ENCODE results near the gene AP3M1. TPM values are rescaled to one million over a fixed set of nuclear protein-coding genes. Genes with fewer than 3 reads are reported as not detected.

Gene AP3M1
- total RNA-seq, 1 experiment from 2014 or later = 68.3 TPM

DNA sequence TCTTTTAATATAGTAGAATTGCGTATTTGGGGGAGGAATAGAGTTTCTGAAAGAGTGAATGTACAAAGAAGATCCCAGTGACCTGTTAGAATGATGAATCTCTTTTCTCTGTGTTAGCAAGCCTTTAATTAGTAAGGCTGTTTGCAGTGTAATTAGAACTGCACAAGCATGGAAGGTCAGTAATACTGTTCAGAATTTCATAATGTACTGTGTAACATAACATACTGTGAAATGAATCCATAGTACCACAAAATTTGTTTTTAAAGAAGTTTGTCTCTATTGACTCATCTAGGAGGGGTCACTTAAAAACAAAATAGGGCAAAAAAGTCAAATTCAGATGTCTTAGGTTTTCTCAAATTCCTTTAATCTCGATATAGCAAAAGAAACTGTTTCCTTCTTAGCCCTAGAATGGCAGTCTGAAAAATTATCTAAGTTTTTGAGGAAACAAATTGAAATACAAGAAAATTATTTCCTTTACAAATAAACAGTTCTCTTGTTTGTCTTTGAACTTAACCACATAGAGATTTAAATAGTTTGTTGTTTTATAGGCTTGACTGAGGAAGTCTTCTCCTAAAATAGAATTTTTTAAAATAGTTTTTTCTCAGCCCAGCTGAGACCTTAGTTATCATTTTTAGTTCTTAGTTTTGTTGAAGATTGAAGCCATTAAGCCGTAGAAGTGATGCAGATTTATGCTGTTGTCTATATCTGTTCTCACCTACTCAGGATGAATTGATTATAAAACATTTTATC is 12.9 kb upstream of the AP3M1 start:
- Histone ChIP-seq H3K9me3 (ENCODE audit: low read depth, low read length, poor library complexity, severe bottlenecking) (no peaks in the 10 kb centered on the region), H3K27me3 (replicated peaks; ENCODE audit: insufficient read depth, low read depth, low read length, poor library complexity) (no peaks in the 10 kb centered on the region), H3K4me1 (ENCODE audit: insufficient read depth, low read length, poor library complexity, severe bottlenecking) (peaks cover 6% of the 10 kb centered on the region), H3K4me3 (ENCODE audit: low read depth, low read length, poor library complexity, severe bottlenecking) (no peak overlapping the region), H3K36me3 (ENCODE audit: insufficient read depth, low read length, poor library complexity, severe bottlenecking) (no peaks in the 10 kb centered on the region), H3K27ac (ENCODE audit: low read depth, low read length, poor library complexity, severe bottlenecking) (no peak overlapping the region)
- TF ChIP-seq, protein P1, sequence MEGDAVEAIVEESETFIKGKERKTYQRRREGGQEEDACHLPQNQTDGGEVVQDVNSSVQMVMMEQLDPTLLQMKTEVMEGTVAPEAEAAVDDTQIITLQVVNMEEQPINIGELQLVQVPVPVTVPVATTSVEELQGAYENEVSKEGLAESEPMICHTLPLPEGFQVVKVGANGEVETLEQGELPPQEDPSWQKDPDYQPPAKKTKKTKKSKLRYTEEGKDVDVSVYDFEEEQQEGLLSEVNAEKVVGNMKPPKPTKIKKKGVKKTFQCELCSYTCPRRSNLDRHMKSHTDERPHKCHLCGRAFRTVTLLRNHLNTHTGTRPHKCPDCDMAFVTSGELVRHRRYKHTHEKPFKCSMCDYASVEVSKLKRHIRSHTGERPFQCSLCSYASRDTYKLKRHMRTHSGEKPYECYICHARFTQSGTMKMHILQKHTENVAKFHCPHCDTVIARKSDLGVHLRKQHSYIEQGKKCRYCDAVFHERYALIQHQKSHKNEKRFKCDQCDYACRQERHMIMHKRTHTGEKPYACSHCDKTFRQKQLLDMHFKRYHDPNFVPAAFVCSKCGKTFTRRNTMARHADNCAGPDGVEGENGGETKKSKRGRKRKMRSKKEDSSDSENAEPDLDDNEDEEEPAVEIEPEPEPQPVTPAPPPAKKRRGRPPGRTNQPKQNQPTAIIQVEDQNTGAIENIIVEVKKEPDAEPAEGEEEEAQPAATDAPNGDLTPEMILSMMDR (conservative IDR thresholded peaks at IDR 0.05; ENCODE audit: low read depth, low read length) = no peak
- TF ChIP-seq EZH2 (IDR thresholded peaks at IDR 0.05; ENCODE audit: borderline replicate concordance, low read depth, low read length, poor library complexity, severe bottlenecking) = no peak
- DNase-seq (ENCODE audit: low spot score) = no peak
- CTCF ChIA-PET = no interaction called here
- no TSS peak for BruUV-seq (replicated peaks)
- POLR2A ChIA-PET (ENCODE audit: low non-redundant PET) = no interaction called here
- intact Hi-C loops (cut with micrococcal nuclease; ENCODE audit: unreplicated experiment) = no loop called here

DNA sequence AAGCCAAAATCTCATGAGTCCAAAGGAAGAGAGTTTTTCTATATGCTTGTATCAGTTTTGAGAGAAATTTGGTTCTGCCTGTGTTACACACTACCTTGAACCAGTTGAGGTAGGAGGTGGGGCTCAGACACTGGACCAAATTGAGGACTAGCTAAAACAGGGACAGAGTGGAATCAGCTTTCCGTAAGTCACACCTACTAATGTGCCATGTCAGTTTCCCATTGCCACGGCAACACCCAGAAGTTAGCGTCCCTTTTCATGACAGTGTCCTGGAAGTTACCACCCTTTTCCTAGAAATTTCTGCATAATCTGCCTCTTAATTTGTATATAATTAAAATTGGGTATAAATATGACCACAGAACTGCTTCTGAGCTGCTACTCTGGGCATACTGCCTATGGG is 9.4 kb upstream of the AP3M1 start:
- Histone ChIP-seq H3K27me3 (replicated peaks; ENCODE audit: insufficient read depth, low read depth, low read length, poor library complexity) (no peaks in the 10 kb centered on the region), H3K9me3 (ENCODE audit: low read depth, low read length, poor library complexity, severe bottlenecking) (no peaks in the 10 kb centered on the region), H3K27ac (ENCODE audit: low read depth, low read length, poor library complexity, severe bottlenecking) (no peak overlapping the region), H3K4me3 (ENCODE audit: low read depth, low read length, poor library complexity, severe bottlenecking) (no peak overlapping the region), H3K36me3 (ENCODE audit: insufficient read depth, low read length, poor library complexity, severe bottlenecking) (no peaks in the 10 kb centered on the region), H3K4me1 (ENCODE audit: insufficient read depth, low read length, poor library complexity, severe bottlenecking) (no peaks in the 10 kb centered on the region)
- TF ChIP-seq, protein P1 (conservative IDR thresholded peaks at IDR 0.05; ENCODE audit: low read depth, low read length) = no peak
- no peak for TF ChIP-seq EZH2 (IDR thresholded peaks at IDR 0.05; ENCODE audit: borderline replicate concordance, low read depth, low read length, poor library complexity, severe bottlenecking)
- DNase-seq (ENCODE audit: low spot score) = no peak
- ChIA-PET CTCF (no interaction called here), POLR2A (ENCODE audit: low non-redundant PET) (no interaction called here)
- intact Hi-C loops (cut with micrococcal nuclease; ENCODE audit: unreplicated experiment) = no loop called here
- BruUV-seq (replicated peaks) = no TSS peak

DNA sequence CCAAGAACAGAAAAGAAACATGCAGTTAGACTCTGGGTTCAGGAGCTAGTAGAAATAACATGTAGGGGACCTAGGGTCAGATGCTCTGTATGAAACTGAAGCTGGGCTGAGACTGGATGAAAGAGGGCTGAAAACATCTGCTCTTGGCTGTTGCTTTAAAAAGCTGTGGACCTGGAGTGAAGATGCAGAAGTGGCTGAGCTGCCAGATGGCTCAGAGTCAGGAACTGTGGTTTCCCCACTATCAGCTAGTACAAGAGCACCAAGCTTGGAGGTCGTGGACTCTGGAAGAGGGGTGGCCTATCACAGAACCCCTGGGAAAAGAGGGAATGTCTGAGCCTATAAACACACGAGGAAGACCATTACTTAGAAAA is 6.3 kb upstream of the AP3M1 start:
- Histone ChIP-seq H3K4me3 (ENCODE audit: low read depth, low read length, poor library complexity, severe bottlenecking) (no peak overlapping the region), H3K9me3 (ENCODE audit: low read depth, low read length, poor library complexity, severe bottlenecking) (no peaks in the 10 kb centered on the region), H3K27me3 (replicated peaks; ENCODE audit: insufficient read depth, low read depth, low read length, poor library complexity) (no peaks in the 10 kb centered on the region), H3K27ac (ENCODE audit: low read depth, low read length, poor library complexity, severe bottlenecking) (no peak overlapping the region), H3K4me1 (ENCODE audit: insufficient read depth, low read length, poor library complexity, severe bottlenecking) (peaks cover 16% of the 10 kb centered on the region), H3K36me3 (ENCODE audit: insufficient read depth, low read length, poor library complexity, severe bottlenecking) (no peaks in the 10 kb centered on the region)
- TF ChIP-seq, protein P1 (conservative IDR thresholded peaks at IDR 0.05; ENCODE audit: low read depth, low read length) = no peak
- TF ChIP-seq EZH2 (IDR thresholded peaks at IDR 0.05; ENCODE audit: borderline replicate concordance, low read depth, low read length, poor library complexity, severe bottlenecking) = no peak
- ChIA-PET POLR2A (ENCODE audit: low non-redundant PET) (no interaction called here), CTCF (no interaction called here)
- DNase-seq (ENCODE audit: low spot score) = no peak
- BruUV-seq (replicated peaks) = no TSS peak
- intact Hi-C loops (cut with micrococcal nuclease; ENCODE audit: unreplicated experiment) = no loop called here

Measured in A673 (cell line).